ENCODE results near the gene GTSE1. TPM values are rescaled to one million over a fixed set of nuclear protein-coding genes. Genes with fewer than 3 reads are reported as not detected.
A peak's percentile ranks its signal among the peaks of the same experiment; 100 is the strongest.

The GTSE1 gene
- total and polyA plus RNA-seq, 2 of the 13 experiments (the other 11 are each of a cell fraction or from before 2014, with no cell fraction given), result 10.7 to 13.5 TPM

DNA sequence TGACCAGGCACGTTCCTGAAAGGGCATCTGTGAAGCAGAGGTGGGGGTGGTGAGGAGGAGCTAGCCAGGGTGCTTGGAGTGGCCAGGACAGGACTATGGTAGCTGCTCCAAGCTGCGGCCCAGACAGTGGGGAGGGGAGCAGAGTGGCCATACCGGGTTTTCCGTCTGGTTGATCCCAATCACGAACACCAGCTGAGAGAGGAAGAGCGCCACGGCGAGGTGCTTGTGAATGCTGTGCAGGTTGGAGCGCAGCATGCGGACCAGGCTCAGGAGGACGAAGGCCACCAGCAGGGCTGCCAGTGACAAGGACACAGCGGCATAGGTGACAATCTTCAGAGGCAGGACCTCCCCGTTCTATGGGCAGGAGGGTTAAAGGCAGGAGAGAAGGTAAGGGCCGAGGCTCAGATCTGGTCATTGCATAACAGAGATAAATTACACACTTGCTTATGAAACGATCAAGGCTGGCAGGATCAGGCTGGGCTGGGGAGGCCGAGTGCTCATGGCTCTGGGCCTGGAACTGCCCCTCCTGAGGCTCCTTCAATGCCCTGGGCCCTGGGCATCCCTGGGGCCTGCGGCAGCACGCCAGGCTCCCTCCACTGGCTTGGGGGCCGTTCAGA lies 80.3 kb downstream of the GTSE1 start (continued):
- TF ChIP-seq, protein P1, sequence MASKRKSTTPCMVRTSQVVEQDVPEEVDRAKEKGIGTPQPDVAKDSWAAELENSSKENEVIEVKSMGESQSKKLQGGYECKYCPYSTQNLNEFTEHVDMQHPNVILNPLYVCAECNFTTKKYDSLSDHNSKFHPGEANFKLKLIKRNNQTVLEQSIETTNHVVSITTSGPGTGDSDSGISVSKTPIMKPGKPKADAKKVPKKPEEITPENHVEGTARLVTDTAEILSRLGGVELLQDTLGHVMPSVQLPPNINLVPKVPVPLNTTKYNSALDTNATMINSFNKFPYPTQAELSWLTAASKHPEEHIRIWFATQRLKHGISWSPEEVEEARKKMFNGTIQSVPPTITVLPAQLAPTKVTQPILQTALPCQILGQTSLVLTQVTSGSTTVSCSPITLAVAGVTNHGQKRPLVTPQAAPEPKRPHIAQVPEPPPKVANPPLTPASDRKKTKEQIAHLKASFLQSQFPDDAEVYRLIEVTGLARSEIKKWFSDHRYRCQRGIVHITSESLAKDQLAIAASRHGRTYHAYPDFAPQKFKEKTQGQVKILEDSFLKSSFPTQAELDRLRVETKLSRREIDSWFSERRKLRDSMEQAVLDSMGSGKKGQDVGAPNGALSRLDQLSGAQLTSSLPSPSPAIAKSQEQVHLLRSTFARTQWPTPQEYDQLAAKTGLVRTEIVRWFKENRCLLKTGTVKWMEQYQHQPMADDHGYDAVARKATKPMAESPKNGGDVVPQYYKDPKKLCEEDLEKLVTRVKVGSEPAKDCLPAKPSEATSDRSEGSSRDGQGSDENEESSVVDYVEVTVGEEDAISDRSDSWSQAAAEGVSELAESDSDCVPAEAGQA (IDR thresholded peaks at IDR 0.05; ENCODE audit: low read depth), result no peak
- TF ChIP-seq, protein P1 (CRISPR knock-in tag; IDR thresholded peaks at IDR 0.05; ENCODE audit: borderline replicate concordance), result no peak
- TF ChIP-seq TMF1 (CRISPR knock-in tag; IDR thresholded peaks at IDR 0.05; ENCODE audit: low read depth) (no peak), NR1H2 (CRISPR knock-in tag; IDR thresholded peaks at IDR 0.05; ENCODE audit: borderline replicate concordance, low read depth) (no peak), NFE2L1 (CRISPR knock-in tag; IDR thresholded peaks at IDR 0.05; ENCODE audit: borderline replicate concordance) (0 out of 2 replicates have a peak, but pooled peaks have one; percentile 11), RELA (CRISPR knock-in tag; IDR thresholded peaks at IDR 0.05) (no peak), SALL2 (CRISPR knock-in tag; IDR thresholded peaks at IDR 0.05) (no peak), ZNF20 (CRISPR knock-in tag; IDR thresholded peaks at IDR 0.05) (no peak)
- TF ChIP-seq, protein P2, sequence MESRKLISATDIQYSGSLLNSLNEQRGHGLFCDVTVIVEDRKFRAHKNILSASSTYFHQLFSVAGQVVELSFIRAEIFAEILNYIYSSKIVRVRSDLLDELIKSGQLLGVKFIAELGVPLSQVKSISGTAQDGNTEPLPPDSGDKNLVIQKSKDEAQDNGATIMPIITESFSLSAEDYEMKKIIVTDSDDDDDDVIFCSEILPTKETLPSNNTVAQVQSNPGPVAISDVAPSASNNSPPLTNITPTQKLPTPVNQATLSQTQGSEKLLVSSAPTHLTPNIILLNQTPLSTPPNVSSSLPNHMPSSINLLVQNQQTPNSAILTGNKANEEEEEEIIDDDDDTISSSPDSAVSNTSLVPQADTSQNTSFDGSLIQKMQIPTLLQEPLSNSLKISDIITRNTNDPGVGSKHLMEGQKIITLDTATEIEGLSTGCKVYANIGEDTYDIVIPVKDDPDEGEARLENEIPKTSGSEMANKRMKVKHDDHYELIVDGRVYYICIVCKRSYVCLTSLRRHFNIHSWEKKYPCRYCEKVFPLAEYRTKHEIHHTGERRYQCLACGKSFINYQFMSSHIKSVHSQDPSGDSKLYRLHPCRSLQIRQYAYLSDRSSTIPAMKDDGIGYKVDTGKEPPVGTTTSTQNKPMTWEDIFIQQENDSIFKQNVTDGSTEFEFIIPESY (CRISPR knock-in tag; IDR thresholded peaks at IDR 0.05), result peak; percentile 78
- TF ChIP-seq, protein P3, sequence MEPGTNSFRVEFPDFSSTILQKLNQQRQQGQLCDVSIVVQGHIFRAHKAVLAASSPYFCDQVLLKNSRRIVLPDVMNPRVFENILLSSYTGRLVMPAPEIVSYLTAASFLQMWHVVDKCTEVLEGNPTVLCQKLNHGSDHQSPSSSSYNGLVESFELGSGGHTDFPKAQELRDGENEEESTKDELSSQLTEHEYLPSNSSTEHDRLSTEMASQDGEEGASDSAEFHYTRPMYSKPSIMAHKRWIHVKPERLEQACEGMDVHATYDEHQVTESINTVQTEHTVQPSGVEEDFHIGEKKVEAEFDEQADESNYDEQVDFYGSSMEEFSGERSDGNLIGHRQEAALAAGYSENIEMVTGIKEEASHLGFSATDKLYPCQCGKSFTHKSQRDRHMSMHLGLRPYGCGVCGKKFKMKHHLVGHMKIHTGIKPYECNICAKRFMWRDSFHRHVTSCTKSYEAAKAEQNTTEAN (CRISPR knock-in tag; conservative IDR thresholded peaks at IDR 0.05), result no peak
- TF ChIP-seq, protein P4, sequence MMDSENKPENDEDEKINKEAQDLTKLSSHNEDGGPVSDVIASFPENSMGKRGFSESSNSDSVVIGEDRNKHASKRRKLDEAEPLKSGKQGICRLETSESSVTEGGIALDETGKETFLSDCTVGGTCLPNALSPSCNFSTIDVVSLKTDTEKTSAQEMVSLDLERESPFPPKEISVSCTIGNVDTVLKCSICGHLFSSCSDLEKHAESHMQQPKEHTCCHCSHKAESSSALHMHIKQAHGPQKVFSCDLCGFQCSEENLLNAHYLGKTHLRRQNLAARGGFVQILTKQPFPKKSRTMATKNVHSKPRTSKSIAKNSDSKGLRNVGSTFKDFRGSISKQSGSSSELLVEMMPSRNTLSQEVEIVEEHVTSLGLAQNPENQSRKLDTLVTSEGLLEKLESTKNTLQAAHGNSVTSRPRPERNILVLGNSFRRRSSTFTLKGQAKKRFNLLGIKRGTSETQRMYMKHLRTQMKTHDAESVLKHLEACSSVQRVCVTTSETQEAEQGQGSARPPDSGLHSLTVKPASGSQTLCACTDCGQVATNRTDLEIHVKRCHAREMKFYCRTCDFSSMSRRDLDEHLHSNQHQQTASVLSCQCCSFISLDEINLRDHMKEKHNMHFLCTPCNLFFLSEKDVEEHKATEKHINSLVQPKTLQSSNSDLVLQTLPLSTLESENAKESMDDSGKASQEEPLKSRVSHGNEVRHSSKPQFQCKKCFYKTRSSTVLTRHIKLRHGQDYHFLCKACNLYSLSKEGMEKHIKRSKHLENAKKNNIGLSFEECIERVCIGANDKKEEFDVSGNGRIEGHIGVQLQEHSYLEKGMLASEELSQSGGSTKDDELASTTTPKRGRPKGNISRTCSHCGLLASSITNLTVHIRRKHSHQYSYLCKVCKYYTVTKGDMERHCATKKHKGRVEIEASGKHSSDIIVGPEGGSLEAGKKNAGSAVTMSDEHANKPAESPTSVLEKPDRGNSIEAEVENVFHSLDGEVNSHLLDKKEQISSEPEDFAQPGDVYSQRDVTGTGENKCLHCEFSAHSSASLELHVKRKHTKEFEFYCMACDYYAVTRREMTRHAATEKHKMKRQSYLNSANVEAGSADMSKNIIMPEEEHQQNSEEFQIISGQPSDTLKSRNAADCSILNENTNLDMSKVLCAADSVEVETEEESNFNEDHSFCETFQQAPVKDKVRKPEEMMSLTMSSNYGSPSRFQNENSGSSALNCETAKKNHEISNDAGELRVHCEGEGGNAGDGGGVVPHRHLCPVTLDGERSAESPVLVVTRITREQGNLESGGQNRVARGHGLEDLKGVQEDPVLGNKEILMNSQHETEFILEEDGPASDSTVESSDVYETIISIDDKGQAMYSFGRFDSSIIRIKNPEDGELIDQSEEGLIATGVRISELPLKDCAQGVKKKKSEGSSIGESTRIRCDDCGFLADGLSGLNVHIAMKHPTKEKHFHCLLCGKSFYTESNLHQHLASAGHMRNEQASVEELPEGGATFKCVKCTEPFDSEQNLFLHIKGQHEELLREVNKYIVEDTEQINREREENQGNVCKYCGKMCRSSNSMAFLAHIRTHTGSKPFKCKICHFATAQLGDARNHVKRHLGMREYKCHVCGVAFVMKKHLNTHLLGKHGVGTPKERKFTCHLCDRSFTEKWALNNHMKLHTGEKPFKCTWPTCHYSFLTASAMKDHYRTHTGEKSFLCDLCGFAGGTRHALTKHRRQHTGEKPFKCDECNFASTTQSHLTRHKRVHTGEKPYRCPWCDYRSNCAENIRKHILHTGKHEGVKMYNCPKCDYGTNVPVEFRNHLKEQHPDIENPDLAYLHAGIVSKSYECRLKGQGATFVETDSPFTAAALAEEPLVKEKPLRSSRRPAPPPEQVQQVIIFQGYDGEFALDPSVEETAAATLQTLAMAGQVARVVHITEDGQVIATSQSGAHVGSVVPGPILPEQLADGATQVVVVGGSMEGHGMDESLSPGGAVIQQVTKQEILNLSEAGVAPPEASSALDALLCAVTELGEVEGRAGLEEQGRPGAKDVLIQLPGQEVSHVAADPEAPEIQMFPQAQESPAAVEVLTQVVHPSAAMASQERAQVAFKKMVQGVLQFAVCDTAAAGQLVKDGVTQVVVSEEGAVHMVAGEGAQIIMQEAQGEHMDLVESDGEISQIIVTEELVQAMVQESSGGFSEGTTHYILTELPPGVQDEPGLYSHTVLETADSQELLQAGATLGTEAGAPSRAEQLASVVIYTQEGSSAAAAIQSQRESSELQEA (CRISPR knock-in tag; IDR thresholded peaks at IDR 0.05; ENCODE audit: not compliant biosample characterization), result no peak

Data from HepG2 (cell line).